Amniotic epithelial cell (primary cell): ENCODE results near the gene SULT6B1.

Experiments
- DNase-seq: peaks from one replicate; pipeline ENCODE4 v3.0.0-alpha.2; 2010; ENCODE audit warnings: low read depth

The SULT6B1 gene

GRCh38 chr2:37148325-37148724 lies 40.1 kb downstream of the SULT6B1 start:
- DNase-seq: no peak

GRCh38 chr2:37146062-37146461 lies 42.4 kb downstream of the SULT6B1 start:
- no peak for DNase-seq

GRCh38 chr2:37143974-37144373 lies 44.5 kb downstream of the SULT6B1 start:
- DNase-seq: peak; percentile 78

GRCh38 chr2:37142546-37142945 lies 45.9 kb downstream of the SULT6B1 start:
- DNase-seq: no peak

GRCh38 chr2:37132914-37133313 lies 55.6 kb downstream of the SULT6B1 start:
- no peak for DNase-seq

- no peak for DNase-seq
Measured at GRCh38 chr2:37125416-37125815, 63.1 kb downstream of the SULT6B1 start.

GRCh38 chr2:37119157-37119556 lies 69.3 kb downstream of the SULT6B1 start:
- DNase-seq: no peak
